ENCODE measurements around the gene ODAD3. TPM values are rescaled to one million over a fixed set of nuclear protein-coding genes. Genes with fewer than 3 reads are reported as not detected.

ODAD3 gene
- total RNA-seq, 1 donor: 0.43 TPM

DNA sequence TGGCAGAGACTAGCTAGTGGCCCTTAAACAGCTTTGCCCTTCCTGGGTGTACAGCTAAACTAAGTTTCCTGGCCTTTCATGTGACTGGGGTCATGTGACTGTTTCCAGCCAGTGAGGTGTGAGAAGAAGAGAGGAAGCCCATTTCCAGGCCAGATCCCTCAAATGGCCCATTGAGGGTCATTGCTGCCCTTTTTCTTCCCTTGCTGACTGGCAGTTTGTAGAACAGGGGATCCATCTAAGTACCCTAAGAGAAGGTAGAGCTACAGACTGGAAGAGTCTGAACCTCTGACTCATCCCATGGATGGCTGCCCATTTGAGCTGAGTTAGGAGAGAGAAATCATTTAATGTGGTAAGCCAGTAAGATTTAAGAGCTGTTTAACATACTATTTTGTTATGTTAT lies 57.7 kb downstream of the ODAD3 start:
- H3K4me3 ChIP-seq (ENCODE audit: low read depth, low read length): no peak overlapping the region
- DNase-seq (ENCODE audit: low read depth): peak; percentile 85
- TF ChIP-seq, protein P1, sequence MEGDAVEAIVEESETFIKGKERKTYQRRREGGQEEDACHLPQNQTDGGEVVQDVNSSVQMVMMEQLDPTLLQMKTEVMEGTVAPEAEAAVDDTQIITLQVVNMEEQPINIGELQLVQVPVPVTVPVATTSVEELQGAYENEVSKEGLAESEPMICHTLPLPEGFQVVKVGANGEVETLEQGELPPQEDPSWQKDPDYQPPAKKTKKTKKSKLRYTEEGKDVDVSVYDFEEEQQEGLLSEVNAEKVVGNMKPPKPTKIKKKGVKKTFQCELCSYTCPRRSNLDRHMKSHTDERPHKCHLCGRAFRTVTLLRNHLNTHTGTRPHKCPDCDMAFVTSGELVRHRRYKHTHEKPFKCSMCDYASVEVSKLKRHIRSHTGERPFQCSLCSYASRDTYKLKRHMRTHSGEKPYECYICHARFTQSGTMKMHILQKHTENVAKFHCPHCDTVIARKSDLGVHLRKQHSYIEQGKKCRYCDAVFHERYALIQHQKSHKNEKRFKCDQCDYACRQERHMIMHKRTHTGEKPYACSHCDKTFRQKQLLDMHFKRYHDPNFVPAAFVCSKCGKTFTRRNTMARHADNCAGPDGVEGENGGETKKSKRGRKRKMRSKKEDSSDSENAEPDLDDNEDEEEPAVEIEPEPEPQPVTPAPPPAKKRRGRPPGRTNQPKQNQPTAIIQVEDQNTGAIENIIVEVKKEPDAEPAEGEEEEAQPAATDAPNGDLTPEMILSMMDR (IDR thresholded peaks at IDR 0.05; ENCODE audit: insufficient read depth, low read depth, low read length): no peak

DNA sequence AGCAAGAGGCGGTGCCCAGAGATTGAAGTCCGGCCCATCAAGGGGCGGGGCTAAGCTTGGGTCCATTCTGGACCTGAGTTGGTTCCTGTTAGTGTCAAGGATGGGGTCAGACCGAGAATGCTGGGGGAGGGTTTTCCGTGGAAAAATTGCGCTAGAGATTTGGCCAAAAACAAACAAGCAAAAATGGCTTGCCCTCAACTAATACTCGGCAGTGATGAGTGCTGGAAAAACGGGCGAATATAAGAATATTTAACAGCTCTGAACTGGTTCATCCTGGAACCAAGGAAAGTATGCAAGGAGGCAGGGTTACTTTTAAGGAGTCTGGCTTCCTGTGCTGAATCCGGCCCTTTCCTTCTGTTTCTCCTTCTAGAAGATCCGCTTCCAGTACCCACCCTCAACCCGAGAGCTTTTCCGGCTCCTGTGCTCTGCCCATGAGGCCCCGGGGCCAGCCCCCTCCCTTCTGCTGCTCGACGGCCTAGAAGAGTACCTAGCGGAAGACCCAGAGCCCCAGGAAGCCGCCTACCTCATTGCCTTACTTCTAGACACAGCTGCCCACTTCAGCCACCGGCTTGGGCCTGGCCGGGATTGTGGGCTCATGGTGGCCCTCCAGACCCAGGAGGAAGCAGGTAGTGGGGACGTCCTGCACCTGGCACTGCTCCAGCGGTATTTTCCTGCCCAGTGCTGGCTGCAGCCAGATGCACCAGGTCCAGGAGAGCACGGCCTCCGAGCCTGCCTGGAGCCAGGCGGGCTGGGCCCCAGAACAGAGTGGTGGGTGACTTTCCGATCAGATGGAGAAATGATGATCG lies 59.6 kb downstream of the ODAD3 start:
- DNase-seq (ENCODE audit: low read depth): no peak
- H3K4me3 ChIP-seq (ENCODE audit: low read depth, low read length): peak overlapping the region; percentile 75
- TF ChIP-seq, protein P1 (IDR thresholded peaks at IDR 0.05; ENCODE audit: insufficient read depth, low read depth, low read length): no peak

GRCh38 chr19:11374433-11375142 lies 60.3 kb downstream of the ODAD3 start, which contains the start of gene SWSAP1:
TSS of gene SWSAP1 (plus strand) at chr19:11374666. CDS start at chr19:11374681, 15 bp downstream.
- peak; percentile 100 for DNase-seq (ENCODE audit: low read depth)
- peak within 1 kb of the TSS; percentile 75 for H3K4me3 ChIP-seq (ENCODE audit: low read depth, low read length)
- TF ChIP-seq, protein P1 (IDR thresholded peaks at IDR 0.05; ENCODE audit: insufficient read depth, low read depth, low read length): no peak

GRCh38 chr19:11373885-11374432 lies 61.0 kb downstream of the ODAD3 start:
- H3K4me3 ChIP-seq (ENCODE audit: low read depth, low read length): peak overlapping the region; percentile 75
- TF ChIP-seq, protein P1 (IDR thresholded peaks at IDR 0.05; ENCODE audit: insufficient read depth, low read depth, low read length): no peak
- no peak for DNase-seq (ENCODE audit: low read depth)

DNA sequence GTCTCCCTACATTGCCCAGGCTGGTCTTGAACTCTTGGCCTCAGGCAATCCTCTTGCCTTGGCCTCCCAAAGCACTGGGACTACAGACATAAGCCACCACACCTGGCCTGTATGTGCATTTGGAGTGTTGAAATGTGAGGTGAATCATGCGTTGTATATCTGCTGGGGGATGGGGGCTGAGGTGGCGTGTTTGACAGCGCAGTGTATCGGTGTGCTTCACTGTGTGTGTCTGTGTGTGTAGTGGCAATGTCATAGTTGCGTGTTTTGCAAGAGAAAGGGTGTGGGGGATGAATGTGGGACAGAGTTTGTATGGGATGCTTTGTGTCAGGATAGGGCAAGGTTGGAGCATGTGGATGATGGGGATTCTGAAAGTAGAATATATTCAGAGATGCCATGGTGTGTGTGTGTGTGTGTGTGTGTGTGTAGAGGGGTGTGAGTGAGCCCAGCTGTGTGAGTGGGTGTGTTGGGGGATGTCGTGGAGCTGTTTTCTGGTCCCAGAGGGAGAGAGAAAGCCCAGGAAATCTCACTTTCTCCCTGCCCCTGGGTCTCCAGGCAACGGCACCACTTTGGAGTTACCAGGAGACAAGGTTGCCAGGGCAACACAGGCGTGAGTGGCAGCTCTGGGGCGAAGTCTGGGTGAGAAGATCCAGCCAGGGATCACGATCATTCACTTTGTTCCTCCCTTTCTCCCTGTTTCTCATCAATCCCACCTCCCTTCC lies 61.6 kb downstream of the ODAD3 start:
- TF ChIP-seq, protein P1 (IDR thresholded peaks at IDR 0.05; ENCODE audit: insufficient read depth, low read depth, low read length): no peak
- no peak overlapping the region for H3K4me3 ChIP-seq (ENCODE audit: low read depth, low read length)
- DNase-seq (ENCODE audit: low read depth): no peak

DNA sequence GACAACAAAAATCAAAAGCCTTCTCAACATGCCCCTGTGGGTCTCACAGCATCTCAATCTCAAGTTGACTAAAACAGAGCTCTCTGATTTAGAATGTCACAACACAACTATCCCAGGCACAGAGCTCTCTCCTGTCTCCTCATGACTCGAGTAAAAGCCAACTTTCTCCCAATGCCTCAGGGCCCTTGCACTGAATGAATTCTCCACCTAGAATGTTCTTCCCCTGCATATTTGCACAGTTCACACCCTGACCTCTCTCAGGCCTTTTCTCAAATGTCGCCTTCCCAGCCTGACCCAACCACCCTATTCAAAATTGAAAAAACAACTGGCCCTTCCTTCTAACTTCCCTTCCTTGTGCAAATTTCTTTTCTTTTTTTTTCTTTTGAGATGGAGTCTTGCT lies 64.2 kb downstream of the ODAD3 start:
- no peak overlapping the region for H3K4me3 ChIP-seq (ENCODE audit: low read depth, low read length)
- no peak for DNase-seq (ENCODE audit: low read depth)
- TF ChIP-seq, protein P1 (IDR thresholded peaks at IDR 0.05; ENCODE audit: insufficient read depth, low read depth, low read length): no peak

All from fibroblast of villous mesenchyme (primary cell).